ENCODE results near the gene TRAK1.

TRAK1 gene

DNA sequence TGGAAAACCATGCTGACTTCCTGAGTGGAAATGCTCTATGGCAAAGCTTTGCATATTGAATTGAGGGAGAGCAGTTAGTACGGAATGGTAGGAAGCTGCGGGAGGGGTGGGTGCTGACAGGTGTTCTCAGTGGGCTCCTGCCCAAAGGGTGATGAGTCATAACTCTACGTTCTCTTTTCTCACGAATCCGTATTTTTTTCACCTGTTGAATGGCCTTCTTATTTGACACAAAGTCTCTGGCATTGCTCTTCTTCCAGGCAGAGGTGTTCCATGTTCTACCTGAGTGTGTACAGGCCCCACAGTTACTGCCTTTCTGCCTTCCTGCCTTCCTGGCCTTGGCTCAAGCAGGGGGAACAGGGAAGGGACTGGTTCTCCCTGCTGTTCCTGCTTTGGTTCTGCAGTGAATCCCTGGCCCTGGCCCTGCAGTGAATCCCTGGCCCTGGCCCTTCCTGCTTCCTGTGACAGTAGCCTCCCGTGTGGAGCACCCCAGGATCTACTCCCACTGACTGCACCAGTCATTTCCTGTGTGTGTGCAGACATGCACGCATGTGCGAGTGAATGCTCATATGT, 31.9 kb downstream of the TRAK1 start:
- peak overlapping the region; percentile 80 for H3K27ac ChIP-seq (ENCODE audit: low read depth, low read length)
- H3K79me1 ChIP-seq (ENCODE audit: low read length) = peaks cover 6% of the 10 kb centered on the region
- no peak overlapping the region for H3K9ac ChIP-seq (ENCODE audit: low read length)
- peak overlapping the region; percentile 13 for H2BK12ac ChIP-seq (ENCODE audit: low read length)
- peak overlapping the region; percentile 67 for H4K91ac ChIP-seq (ENCODE audit: low read depth, low read length)
- no peaks in the 10 kb centered on the region for H3K9me3 ChIP-seq (ENCODE audit: insufficient read depth, low read depth, low read length)
- H3K4me2 ChIP-seq (ENCODE audit: low read length) = peak overlapping the region; percentile 19
- H2BK120ac ChIP-seq (ENCODE audit: insufficient read depth, low read length, poor library complexity) = peak overlapping the region; percentile 13
- no CpG with 5 or more reads among the region's 8 CpGs for WGBS (ENCODE audit: extremely low coverage, insufficient coverage, insufficient read length)
- H3K4me1 ChIP-seq (ENCODE audit: control insufficient read depth in 1 of 2, insufficient read depth in 2 of 2, low read length in 2 of 2) = peaks cover 15 to 25% of the 10 kb centered on the region in 2 experiments
- H2AFZ ChIP-seq (ENCODE audit: insufficient read depth, low read length, poor library complexity) = no peak overlapping the region
- no peak overlapping the region for H2AK5ac ChIP-seq (ENCODE audit: low read length)
- H3K18ac ChIP-seq (ENCODE audit: low read length) = peak overlapping the region; percentile 39
- peak overlapping the region; percentile 38 for H2BK5ac ChIP-seq (ENCODE audit: low read depth, low read length, poor library complexity)
- H3K4ac ChIP-seq (ENCODE audit: low read depth, low read length) = no peak overlapping the region
- H3K79me2 ChIP-seq (ENCODE audit: control insufficient read depth, insufficient read depth, low read length, poor library complexity) = peaks cover 4% of the 10 kb centered on the region
- no peak overlapping the region for H3K4me3 ChIP-seq (ENCODE audit: low read depth, low read length)
- no peak overlapping the region for H4K12ac ChIP-seq (ENCODE audit: low read depth, low read length)
- no peaks in the 10 kb centered on the region for H3K27me3 ChIP-seq (ENCODE audit: insufficient read depth, low read length)
- H3K14ac ChIP-seq (ENCODE audit: low read length) = peak overlapping the region; percentile 11
- peak overlapping the region; percentile 38 for H4K8ac ChIP-seq (ENCODE audit: low read depth, low read length)
- no peak overlapping the region for H3K23ac ChIP-seq (ENCODE audit: low read length)
- peak in 1 of 2 donors; percentile 32 for DNase-seq
- peaks cover 0 to 8% of the 10 kb centered on the region in 2 experiments for H3K36me3 ChIP-seq (ENCODE audit: control insufficient read depth in 1 of 2, insufficient read depth in 2 of 2, low read length in 2 of 2)

DNA sequence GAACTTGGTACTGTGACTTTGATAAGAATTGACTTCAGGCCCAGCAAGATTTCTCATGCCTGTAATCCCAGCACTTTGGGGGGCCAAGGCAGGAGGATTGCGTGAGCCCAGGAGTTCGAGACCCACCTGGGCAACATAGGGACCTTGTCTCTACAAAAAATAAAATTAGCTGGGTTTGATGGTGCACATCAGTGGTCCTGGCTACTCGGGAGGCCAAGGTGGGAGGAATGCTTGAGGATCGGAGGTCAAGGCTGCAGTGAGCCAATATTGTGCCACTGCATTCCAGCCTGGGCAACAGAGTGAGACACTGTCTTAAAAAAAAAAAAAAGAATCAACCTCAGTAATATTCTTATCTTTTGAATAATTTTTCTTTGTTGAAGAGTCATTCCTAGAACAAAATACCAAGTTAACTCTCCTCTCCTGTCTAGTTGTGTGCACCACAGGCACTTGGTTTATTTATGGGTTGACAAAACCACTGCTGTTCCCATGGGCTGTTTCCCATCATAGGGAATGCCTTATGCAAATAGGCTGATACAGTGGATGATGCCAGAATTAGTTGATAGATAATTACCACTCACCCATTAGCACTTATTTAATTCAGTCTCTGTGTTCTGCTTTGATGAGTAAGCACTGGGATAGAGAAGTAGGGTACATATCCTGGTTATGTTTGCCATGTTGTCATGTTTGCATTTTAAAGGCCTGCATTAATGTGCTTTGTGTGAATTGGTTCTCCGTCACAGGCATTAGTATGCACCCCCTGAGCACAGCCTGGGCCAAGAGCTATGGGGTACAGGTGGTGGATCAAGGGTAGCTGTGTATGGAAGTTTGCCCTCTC, 32.9 kb downstream of the TRAK1 start:
- H3K4ac ChIP-seq (ENCODE audit: low read depth, low read length) = no peak overlapping the region
- peak overlapping the region; percentile 8 for H3K27ac ChIP-seq (ENCODE audit: low read depth, low read length)
- no peak for DNase-seq
- H2BK120ac ChIP-seq (ENCODE audit: insufficient read depth, low read length, poor library complexity) = no peak overlapping the region
- peaks cover 15 to 24% of the 10 kb centered on the region in 2 experiments for H3K4me1 ChIP-seq (ENCODE audit: control insufficient read depth in 1 of 2, insufficient read depth in 2 of 2, low read length in 2 of 2)
- H3K79me2 ChIP-seq (ENCODE audit: control insufficient read depth, insufficient read depth, low read length, poor library complexity) = peaks cover 4% of the 10 kb centered on the region
- H3K4me2 ChIP-seq (ENCODE audit: low read length) = no peak overlapping the region
- no peak overlapping the region for H4K91ac ChIP-seq (ENCODE audit: low read depth, low read length)
- no peak overlapping the region for H3K23ac ChIP-seq (ENCODE audit: low read length)
- no peak overlapping the region for H4K12ac ChIP-seq (ENCODE audit: low read depth, low read length)
- no peak overlapping the region for H2BK12ac ChIP-seq (ENCODE audit: low read length)
- H3K9me3 ChIP-seq (ENCODE audit: insufficient read depth, low read depth, low read length) = peaks cover 1% of the 10 kb centered on the region
- no peak overlapping the region for H3K9ac ChIP-seq (ENCODE audit: low read length)
- WGBS (ENCODE audit: extremely low coverage, insufficient coverage, insufficient read length) = no CpG with 5 or more reads among the region's 5 CpGs
- H3K4me3 ChIP-seq (ENCODE audit: low read depth, low read length) = no peak overlapping the region
- peaks cover 6% of the 10 kb centered on the region for H3K79me1 ChIP-seq (ENCODE audit: low read length)
- no peak overlapping the region for H3K14ac ChIP-seq (ENCODE audit: low read length)
- H3K18ac ChIP-seq (ENCODE audit: low read length) = no peak overlapping the region
- H2BK5ac ChIP-seq (ENCODE audit: low read depth, low read length, poor library complexity) = no peak overlapping the region
- H4K8ac ChIP-seq (ENCODE audit: low read depth, low read length) = no peak overlapping the region
- H2AFZ ChIP-seq (ENCODE audit: insufficient read depth, low read length, poor library complexity) = no peak overlapping the region
- H3K36me3 ChIP-seq (ENCODE audit: control insufficient read depth in 1 of 2, insufficient read depth in 2 of 2, low read length in 2 of 2) = peaks cover 0 to 8% of the 10 kb centered on the region in 2 experiments
- no peaks in the 10 kb centered on the region for H3K27me3 ChIP-seq (ENCODE audit: insufficient read depth, low read length)
- H2AK5ac ChIP-seq (ENCODE audit: low read length) = no peak overlapping the region

DNA sequence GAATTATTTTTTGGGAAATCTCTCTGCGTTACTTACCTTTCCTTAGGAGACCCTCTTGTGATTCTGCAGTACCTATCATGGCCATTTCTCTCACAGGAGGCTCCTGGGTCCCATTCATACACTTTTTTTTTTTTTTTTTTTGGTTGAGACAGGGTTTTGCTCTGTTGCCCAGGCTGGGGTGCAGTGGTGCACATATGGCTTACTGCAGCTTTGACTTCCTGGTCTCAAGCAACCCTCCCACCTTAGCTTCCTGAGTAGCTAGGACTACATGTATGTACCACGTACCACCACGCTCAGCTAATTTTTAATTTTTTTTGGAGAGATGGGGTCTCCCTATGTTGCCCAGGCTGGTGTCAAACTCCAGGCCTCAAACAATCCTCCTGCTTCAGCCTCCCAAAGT, 36.1 kb downstream of the TRAK1 start:
- no peak overlapping the region for H2BK5ac ChIP-seq (ENCODE audit: low read depth, low read length, poor library complexity)
- no peak overlapping the region for H2BK12ac ChIP-seq (ENCODE audit: low read length)
- H2BK120ac ChIP-seq (ENCODE audit: insufficient read depth, low read length, poor library complexity) = no peak overlapping the region
- H3K4ac ChIP-seq (ENCODE audit: low read depth, low read length) = no peak overlapping the region
- H3K79me2 ChIP-seq (ENCODE audit: control insufficient read depth, insufficient read depth, low read length, poor library complexity) = peaks cover 5% of the 10 kb centered on the region
- H3K27me3 ChIP-seq (ENCODE audit: insufficient read depth, low read length) = no peaks in the 10 kb centered on the region
- H3K27ac ChIP-seq (ENCODE audit: low read depth, low read length) = no peak overlapping the region
- H3K36me3 ChIP-seq (ENCODE audit: control insufficient read depth in 1 of 2, insufficient read depth in 2 of 2, low read length in 2 of 2) = peaks cover 0 to 8% of the 10 kb centered on the region in 2 experiments
- peaks cover 3% of the 10 kb centered on the region for H3K9me3 ChIP-seq (ENCODE audit: insufficient read depth, low read depth, low read length)
- no peak overlapping the region for H4K12ac ChIP-seq (ENCODE audit: low read depth, low read length)
- H2AK5ac ChIP-seq (ENCODE audit: low read length) = no peak overlapping the region
- no peak overlapping the region for H2AFZ ChIP-seq (ENCODE audit: insufficient read depth, low read length, poor library complexity)
- H4K91ac ChIP-seq (ENCODE audit: low read depth, low read length) = no peak overlapping the region
- H3K4me3 ChIP-seq (ENCODE audit: low read depth, low read length) = no peak overlapping the region
- no peak overlapping the region for H3K4me2 ChIP-seq (ENCODE audit: low read length)
- no peak overlapping the region for H3K9ac ChIP-seq (ENCODE audit: low read length)
- no peak overlapping the region for H3K14ac ChIP-seq (ENCODE audit: low read length)
- no peak for DNase-seq
- H3K4me1 ChIP-seq (ENCODE audit: control insufficient read depth in 1 of 2, insufficient read depth in 2 of 2, low read length in 2 of 2) = peaks cover 18 to 29% of the 10 kb centered on the region in 2 experiments
- H3K23ac ChIP-seq (ENCODE audit: low read length) = no peak overlapping the region
- no CpG with 5 or more reads among the region's 3 CpGs for WGBS (ENCODE audit: extremely low coverage, insufficient coverage, insufficient read length)
- peaks cover 8% of the 10 kb centered on the region for H3K79me1 ChIP-seq (ENCODE audit: low read length)
- H3K18ac ChIP-seq (ENCODE audit: low read length) = no peak overlapping the region
- H4K8ac ChIP-seq (ENCODE audit: low read depth, low read length) = no peak overlapping the region

DNA sequence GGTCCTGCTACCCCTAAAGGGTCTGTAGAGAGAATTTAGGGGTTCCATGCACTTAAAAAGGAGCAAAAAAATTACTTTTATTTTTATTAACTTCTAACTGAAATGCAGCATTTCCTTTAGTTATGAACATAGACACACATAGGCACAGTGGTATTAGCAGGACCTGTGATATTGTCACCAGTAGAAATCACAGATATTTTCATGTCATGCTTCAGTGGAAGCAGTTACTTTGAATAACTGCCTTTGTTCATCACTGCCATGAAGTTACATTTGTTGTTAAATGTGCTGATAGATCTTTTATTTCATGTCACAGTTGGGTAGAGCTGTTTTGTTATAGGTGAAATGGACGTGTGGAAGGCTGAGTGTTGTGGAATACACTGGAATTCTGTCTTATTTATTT, 37.4 kb downstream of the TRAK1 start:
- no peak overlapping the region for H4K91ac ChIP-seq (ENCODE audit: low read depth, low read length)

More for the DNA sequence above, 37.4 kb downstream of the TRAK1 start:
- Histone ChIP-seq H4K8ac (ENCODE audit: low read depth, low read length) (no peak overlapping the region), H3K4me1 (ENCODE audit: control insufficient read depth in 1 of 2, insufficient read depth in 2 of 2, low read length in 2 of 2) (peaks cover 7 to 17% of the 10 kb centered on the region in 2 experiments), H3K79me1 (ENCODE audit: low read length) (peaks cover 2% of the 10 kb centered on the region), H2AFZ (ENCODE audit: insufficient read depth, low read length, poor library complexity) (no peak overlapping the region), H3K23ac (ENCODE audit: low read length) (no peak overlapping the region), H3K9ac (ENCODE audit: low read length) (no peak overlapping the region), H3K18ac (ENCODE audit: low read length) (no peak overlapping the region), H2BK120ac (ENCODE audit: insufficient read depth, low read length, poor library complexity) (no peak overlapping the region), H2BK12ac (ENCODE audit: low read length) (no peak overlapping the region), H3K4ac (ENCODE audit: low read depth, low read length) (no peak overlapping the region), H2AK5ac (ENCODE audit: low read length) (no peak overlapping the region), H3K79me2 (ENCODE audit: control insufficient read depth, insufficient read depth, low read length, poor library complexity) (peaks cover 2% of the 10 kb centered on the region), H3K4me3 (ENCODE audit: low read depth, low read length) (no peak overlapping the region), H3K27ac (ENCODE audit: low read depth, low read length) (no peak overlapping the region), H3K14ac (ENCODE audit: low read length) (no peak overlapping the region), H3K27me3 (ENCODE audit: insufficient read depth, low read length) (no peaks in the 10 kb centered on the region), H4K12ac (ENCODE audit: low read depth, low read length) (no peak overlapping the region), H3K9me3 (ENCODE audit: insufficient read depth, low read depth, low read length) (peaks cover 3% of the 10 kb centered on the region), H3K36me3 (ENCODE audit: control insufficient read depth in 1 of 2, insufficient read depth in 2 of 2, low read length in 2 of 2) (peaks cover 0 to 8% of the 10 kb centered on the region in 2 experiments), H2BK5ac (ENCODE audit: low read depth, low read length, poor library complexity) (no peak overlapping the region), H3K4me2 (ENCODE audit: low read length) (no peak overlapping the region)
- no CpG with 5 or more reads among the region's 1 CpG for WGBS (ENCODE audit: extremely low coverage, insufficient coverage, insufficient read length)
- DNase-seq = no peak

Data from trophoblast cell (in vitro differentiated cells and primary cell).